CD4-positive, CD25-positive, alpha-beta regulatory T cell (primary cell): ENCODE data around the gene C8G. TPM values are rescaled to one million over a fixed set of nuclear protein-coding genes. Genes with fewer than 3 reads are reported as not detected.

Experiments used
- ATAC-seq, 2 donors: fragments of 150-1000 bp; cut with Tn5 transposase; one replicate each; pipeline ENCODE4 v1.10.0; 2021; ENCODE audit warnings: low read depth in 2 of 2, moderate number of reproducible peaks in 2 of 2, moderate library complexity in 1 of 2
- DNase-seq, 3 donors: peaks; one replicate each; pipeline versions ENCODE4 v3.0.0 to v3.0.0-alpha.2; 2012 to 2022; ENCODE audit warnings: mixed read lengths in 1 of 3
- H3K27ac ChIP-seq: one replicate; pipeline ENCODE4 v1.7.0; 2013; ENCODE audit warnings: mild to moderate bottlenecking, low read length; ENCODE audit not compliant: insufficient read depth, poor library complexity, severe bottlenecking
- H3K27me3 ChIP-seq: one replicate; pipeline ENCODE4 v1.7.0; 2013; ENCODE audit warnings: low read length; ENCODE audit not compliant: control insufficient read depth, insufficient read depth
- H3K36me3 ChIP-seq: one replicate; pipeline ENCODE4 v1.7.0; 2013; ENCODE audit warnings: mild to moderate bottlenecking, low read length, moderate library complexity; ENCODE audit not compliant: control insufficient read depth, insufficient read depth
- H3K4me1 ChIP-seq: 2 replicates; pipeline ENCODE4 v1.7.0; 2013; ENCODE audit warnings: mild to moderate bottlenecking, low read length; ENCODE audit not compliant: insufficient read depth, control insufficient read depth, poor library complexity, severe bottlenecking
- H3K4me3 ChIP-seq: one replicate; pipeline ENCODE4 v1.7.0; 2013; ENCODE audit warnings: low read depth, mild to moderate bottlenecking, low read length, moderate library complexity
- H3K9me3 ChIP-seq, 2 experiments: 1 replicate in 1 of 2; 2 replicates in 1 of 2; pipeline ENCODE4 v1.7.0; 2013; ENCODE audit warnings: low read length in 2 of 2, mild to moderate bottlenecking in 1 of 2, moderate library complexity in 1 of 2; ENCODE audit not compliant: control insufficient read depth in 2 of 2
- H3K27ac Mint-ChIP-seq, 3 donors: one replicate each; pipeline ENCODE4 v1.8.0; 2020 to 2022; ENCODE audit warnings: mild to moderate bottlenecking in 3 of 3, mixed read lengths in 3 of 3, moderate library complexity in 2 of 3
- H3K27me3 Mint-ChIP-seq: one replicate; pipeline ENCODE4 v1.8.0; 2022; ENCODE audit warnings: mild to moderate bottlenecking, mixed read lengths
- H3K36me3 Mint-ChIP-seq: one replicate; pipeline ENCODE4 v1.8.0; 2020; ENCODE audit warnings: mixed read lengths
- H3K4me1 Mint-ChIP-seq, 4 donors: one replicate each; pipeline ENCODE4 v1.8.0; 2020 to 2022; ENCODE audit warnings: mixed read lengths in 4 of 4, mild to moderate bottlenecking in 1 of 4
- H3K4me3 Mint-ChIP-seq, 4 donors: one replicate each; pipeline ENCODE4 v1.8.0; 2020 to 2022; ENCODE audit warnings: mild to moderate bottlenecking in 4 of 4, mixed read lengths in 4 of 4, moderate library complexity in 3 of 4
- H3K9me3 Mint-ChIP-seq, 7 donors: one replicate each; pipeline ENCODE4 v1.8.0; 2020 to 2022; ENCODE audit warnings: mixed read lengths in 7 of 7, mild to moderate bottlenecking in 3 of 7, moderate library complexity in 2 of 7
- polyA plus RNA-seq, 4 donors: library from polyadenylated mRNA; unstranded; fragments of 300-500 nt; fragmentation: Illumina TruSeq; gene quantifications; one replicate each; pipeline ENCODE4 v1.2.3, GENCODE V29; 2021
- total RNA-seq: library from RNA; stranded (reverse); gene quantifications from one replicate; pipeline ENCODE4 v1.2.3, GENCODE V29; 2022

The C8G gene
- total RNA-seq, result 1.1 TPM
- polyA plus RNA-seq, result under 1 TPM in 1 of 4 donors, not detected in 3; 0.96 TPM

GRCh38 chr9:136944519-136945332 lies at the start of gene C8G, which contains the start of gene FBXW5:
Gene C8G (plus strand): TSS chr9:136945243. CDS start chr9:136945321, 78 bp downstream.
Gene FBXW5 (minus strand): TSS chr9:136944738. CDS start chr9:136944083, 655 bp downstream.
- no peaks in the 10 kb centered on the region for H3K36me3 Mint-ChIP-seq
- H3K36me3 ChIP-seq, result peaks cover 29% of the 10 kb centered on the region
- H3K27me3 ChIP-seq, result no peaks in the 10 kb centered on the region
- H3K4me3 ChIP-seq, result no peak within 1 kb of the TSS
- H3K27ac Mint-ChIP-seq, result peak within 1 kb of the TSS in 2 of 3 donors; percentile 75 to 90
- peaks cover 31% of the 10 kb centered on the region for H3K4me1 ChIP-seq
- no peaks in the 10 kb centered on the region for H3K9me3 ChIP-seq
- peaks cover 0 to 19% (median 3%) of the 10 kb centered on the region in 4 donors for H3K4me1 Mint-ChIP-seq
- DNase-seq (peak; percentile 89 to 95 (median 95)), ATAC-seq (peak; percentile 81 to 82)
- peak within 1 kb of the TSS; percentile 84 to 93 (median 86) for H3K4me3 Mint-ChIP-seq
- H3K27me3 Mint-ChIP-seq, result peaks cover 5% of the 10 kb centered on the region
- no peaks in the 10 kb centered on the region for H3K9me3 Mint-ChIP-seq
- peak within 1 kb of the TSS; percentile 55 for H3K27ac ChIP-seq

DNA sequence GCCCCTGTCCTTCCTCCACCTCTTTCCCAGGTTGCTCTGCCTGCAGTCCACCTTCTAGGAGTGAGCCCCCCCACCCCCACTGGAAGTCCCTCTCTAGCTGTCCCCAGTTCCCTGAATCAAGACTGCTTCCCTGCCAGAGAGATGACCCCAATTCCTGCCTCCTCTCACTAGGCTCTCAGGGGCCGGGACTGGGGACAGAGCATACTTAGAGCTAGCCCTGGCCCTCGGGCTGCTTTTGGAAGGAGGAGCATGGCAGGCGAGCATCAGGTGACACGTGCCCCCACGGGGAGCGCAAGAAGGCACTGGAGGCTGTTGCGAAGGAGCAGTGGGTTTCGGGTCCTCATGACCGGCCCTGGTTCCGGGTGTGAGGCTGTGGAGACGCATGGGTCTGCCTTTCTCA lies 49.0 kb upstream of the C8G start:
- Mint-ChIP-seq H3K27me3 (no peaks in the 10 kb centered on the region), H3K36me3 (peaks cover 5% of the 10 kb centered on the region), H3K9me3 (no peaks in the 10 kb centered on the region), H3K4me3 (no peak overlapping the region), H3K27ac (no peak overlapping the region), H3K4me1 (peaks cover 0 to 63% (median 29%) of the 10 kb centered on the region in 4 donors)
- ATAC-seq (no peak), DNase-seq (no peak)
- no peaks in the 10 kb centered on the region for H3K27me3 ChIP-seq
- H3K4me1 ChIP-seq, result peaks cover 23% of the 10 kb centered on the region
- H3K9me3 ChIP-seq, result no peaks in the 10 kb centered on the region
- H3K36me3 ChIP-seq, result peaks cover 19% of the 10 kb centered on the region
- H3K4me3 ChIP-seq, result no peak overlapping the region
- no peak overlapping the region for H3K27ac ChIP-seq

- Mint-ChIP-seq H3K9me3 (no peaks in the 10 kb centered on the region), H3K4me1 (peaks cover 8 to 74% (median 46%) of the 10 kb centered on the region in 4 donors), H3K36me3 (peaks cover 8% of the 10 kb centered on the region), H3K27ac (peak overlapping the region in 2 of 3 donors; percentile 76 to 77), H3K27me3 (no peaks in the 10 kb centered on the region), H3K4me3 (no peak overlapping the region)
- Histone ChIP-seq H3K4me1 (peaks cover 49% of the 10 kb centered on the region), H3K4me3 (no peak overlapping the region), H3K27ac (peak overlapping the region; percentile 60), H3K9me3 (no peaks in the 10 kb centered on the region), H3K27me3 (no peaks in the 10 kb centered on the region), H3K36me3 (peaks cover 16% of the 10 kb centered on the region)
- ATAC-seq (no peak), DNase-seq (no peak)
Measured at GRCh38 chr9:136898483-136899100, 46.5 kb upstream of the C8G start.

DNA sequence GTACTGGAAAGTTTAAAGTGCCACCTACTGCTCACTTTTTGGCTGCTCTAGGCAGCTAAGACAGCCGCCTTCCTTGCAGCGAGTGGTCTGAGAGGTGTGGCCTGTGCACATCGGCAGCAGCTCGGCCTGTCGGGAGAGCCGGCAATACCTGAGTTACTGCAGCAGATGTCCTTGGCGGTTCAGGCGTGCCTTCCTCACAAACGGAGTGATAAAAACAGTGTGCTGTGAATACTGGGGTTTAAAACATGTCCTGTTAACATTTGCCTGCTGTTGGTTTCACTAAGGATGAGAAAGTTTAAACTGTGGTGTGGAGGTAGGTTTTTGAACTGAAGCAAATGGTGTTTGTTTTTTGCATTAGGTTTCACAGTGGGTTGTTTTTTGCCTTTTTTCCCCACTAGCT lies 45.8 kb upstream of the C8G start:
- peak in 2 of 3 donors; percentile 14 to 64 for DNase-seq

DNA sequence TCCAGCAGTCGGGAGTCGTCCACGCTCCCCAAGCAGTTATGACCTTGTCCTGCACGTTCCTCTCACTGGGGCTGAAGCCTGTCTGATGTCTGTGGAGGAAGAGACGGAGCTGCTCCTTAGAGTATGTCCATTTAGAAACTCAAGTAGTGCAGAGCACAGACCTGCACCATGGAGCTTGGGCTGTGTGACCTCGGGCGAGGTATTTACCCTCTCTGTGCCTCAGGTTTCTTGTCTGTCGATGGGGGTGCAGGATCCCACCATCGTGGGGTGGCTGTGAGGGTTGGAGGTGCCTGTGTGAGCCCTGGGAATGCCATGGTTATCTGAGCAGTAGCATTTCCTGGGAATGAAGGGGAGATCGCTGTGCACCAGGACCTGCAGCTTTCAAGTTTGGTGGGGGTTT lies 44.5 kb upstream of the C8G start:
- no peak for ATAC-seq
- Histone ChIP-seq H3K4me1 (peaks cover 53% of the 10 kb centered on the region), H3K9me3 (no peaks in the 10 kb centered on the region), H3K27ac (peak overlapping the region; percentile 94), H3K4me3 (no peak overlapping the region), H3K27me3 (no peaks in the 10 kb centered on the region), H3K36me3 (peaks cover 16% of the 10 kb centered on the region)
- Mint-ChIP-seq H3K9me3 (no peaks in the 10 kb centered on the region), H3K36me3 (peaks cover 8% of the 10 kb centered on the region), H3K4me1 (peaks cover 8 to 76% (median 48%) of the 10 kb centered on the region in 4 donors), H3K27me3 (no peaks in the 10 kb centered on the region), H3K4me3 (peak overlapping the region in 3 of 4 donors; percentile 31 to 51 (median 44)), H3K27ac (peak overlapping the region; percentile 45 to 92 (median 71))
- no peak for DNase-seq

More for the DNA sequence above, 45.8 kb upstream of the C8G start:
- Histone ChIP-seq H3K4me1 (peaks cover 53% of the 10 kb centered on the region), H3K4me3 (no peak overlapping the region), H3K27ac (peak overlapping the region; percentile 60), H3K27me3 (no peaks in the 10 kb centered on the region), H3K36me3 (peaks cover 16% of the 10 kb centered on the region), H3K9me3 (no peaks in the 10 kb centered on the region)
- Mint-ChIP-seq H3K9me3 (no peaks in the 10 kb centered on the region), H3K4me1 (peaks cover 8 to 75% (median 45%) of the 10 kb centered on the region in 4 donors), H3K27ac (peak overlapping the region; percentile 77 to 92 (median 88)), H3K36me3 (peaks cover 8% of the 10 kb centered on the region), H3K4me3 (peak overlapping the region; percentile 66 to 86 (median 70)), H3K27me3 (no peaks in the 10 kb centered on the region)
- no peak for ATAC-seq

- H3K27me3 Mint-ChIP-seq, result no peaks in the 10 kb centered on the region
- Histone ChIP-seq H3K4me1 (peaks cover 52% of the 10 kb centered on the region), H3K27me3 (no peaks in the 10 kb centered on the region), H3K27ac (peak overlapping the region; percentile 94), H3K36me3 (peaks cover 17% of the 10 kb centered on the region), H3K9me3 (no peaks in the 10 kb centered on the region), H3K4me3 (peak overlapping the region; percentile 69)
- peak overlapping the region; percentile 80 to 87 (median 84) for H3K4me3 Mint-ChIP-seq
- ATAC-seq, result no peak
- H3K27ac Mint-ChIP-seq, result peak overlapping the region; percentile 92 to 100 (median 97)
- no peaks in the 10 kb centered on the region for H3K9me3 Mint-ChIP-seq
- no peak for DNase-seq
- H3K36me3 Mint-ChIP-seq, result peaks cover 8% of the 10 kb centered on the region
- H3K4me1 Mint-ChIP-seq, result peaks cover 8 to 77% (median 49%) of the 10 kb centered on the region in 4 donors
Measured at GRCh38 chr9:136900988-136901515, 44.0 kb upstream of the C8G start.

- peaks cover 24% of the 10 kb centered on the region for H3K36me3 ChIP-seq
- peaks cover 12% of the 10 kb centered on the region for H3K36me3 Mint-ChIP-seq
- H3K27me3 Mint-ChIP-seq, result no peaks in the 10 kb centered on the region
Measured at GRCh38 chr9:136901516-136902258, 43.4 kb upstream of the C8G start.

More at GRCh38 chr9:136901516-136902258, 43.4 kb upstream of the C8G start:
- H3K9me3 Mint-ChIP-seq, result no peaks in the 10 kb centered on the region
- peak overlapping the region; percentile 80 to 87 (median 84) for H3K4me3 Mint-ChIP-seq
- H3K4me1 Mint-ChIP-seq, result peaks cover 8 to 77% (median 48%) of the 10 kb centered on the region in 4 donors
- Histone ChIP-seq H3K9me3 (no peaks in the 10 kb centered on the region), H3K4me1 (peaks cover 49% of the 10 kb centered on the region), H3K27ac (peak overlapping the region; percentile 94), H3K27me3 (no peaks in the 10 kb centered on the region), H3K4me3 (peak overlapping the region; percentile 69)
- ATAC-seq, result peak; percentile 65 to 70
- peak; percentile 61 to 86 (median 62) for DNase-seq
- peak overlapping the region; percentile 92 to 100 (median 97) for H3K27ac Mint-ChIP-seq
